HepG2 (cell line): Measurements from ENCODE around the gene EDEM1. TPM values are rescaled to one million over a fixed set of nuclear protein-coding genes. Genes with fewer than 3 reads are reported as not detected.

Experiments used
- ETV6 ChIP-seq: sonication (generic); formaldehyde crosslinking; conservative IDR thresholded peaks from 2 replicates; pipeline ENCODE4 v1.4.0; 2020; ENCODE audit warnings: missing genetic modification reagents
- FOXA1 ChIP-seq, 2 experiments: fragments of 450-650 bp in 1 of 2; sonication (generic) in 1 of 2; formaldehyde crosslinking in 1 of 2; IDR thresholded peaks; 2 replicates each; pipeline versions ENCODE4 v1.4.0 to v1.6.1; 2016 to 2020; ENCODE audit warnings: missing genetic modification reagents in 1 of 2
- HDAC2 ChIP-seq: sonication (generic); formaldehyde crosslinking; IDR thresholded peaks from 2 replicates; pipeline ENCODE4 v1.4.0; 2020; ENCODE audit warnings: missing genetic modification reagents
- HNF4G ChIP-seq, 2 experiments: sonication (generic) in 1 of 2; formaldehyde crosslinking in 1 of 2; IDR thresholded peaks; 2 replicates each; pipeline versions ENCODE4 v1.4.0 to v1.6.1; 2011 to 2020; ENCODE audit warnings: borderline replicate concordance in 2 of 2, low read depth in 2 of 2, mild to moderate bottlenecking in 2 of 2, low read length in 1 of 2, missing genetic modification reagents in 1 of 2, moderate library complexity in 1 of 2
- HNRNPLL ChIP-seq: fragments of 200-400 bp; formaldehyde crosslinking; IDR thresholded peaks from 2 replicates; pipeline ENCODE4 v1.6.1; 2017; ENCODE audit warnings: mild to moderate bottlenecking, low read depth, low read length; ENCODE audit not compliant: poor library complexity, severe bottlenecking
- KDM5B ChIP-seq: sonication (generic); formaldehyde crosslinking; IDR thresholded peaks from 2 replicates; pipeline ENCODE4 v1.4.0; 2020; ENCODE audit warnings: missing genetic modification reagents, mild to moderate bottlenecking, borderline replicate concordance
- NFATC3 ChIP-seq: sonication (generic); formaldehyde crosslinking; IDR thresholded peaks from 2 replicates; pipeline ENCODE4 v1.5.1; 2020; ENCODE audit warnings: mild to moderate bottlenecking, missing genetic modification reagents
- SOX6 ChIP-seq, 2 experiments: fragments of 450-650 bp in 1 of 2; sonication (generic) in 1 of 2; formaldehyde crosslinking in 1 of 2; IDR thresholded peaks; 2 replicates each; pipeline versions ENCODE4 v1.4.0 to v1.6.1; 2017 to 2020; ENCODE audit warnings: antibody characterized with exemption in 1 of 2, mild to moderate bottlenecking in 1 of 2, missing genetic modification reagents in 1 of 2
- SP140L ChIP-seq: sonication (generic); formaldehyde crosslinking; IDR thresholded peaks from 2 replicates; pipeline ENCODE4 v1.4.0; 2020; ENCODE audit warnings: missing genetic modification reagents, borderline replicate concordance
- TBX2 ChIP-seq: sonication (generic); formaldehyde crosslinking; IDR thresholded peaks from 2 replicates; pipeline ENCODE4 v1.5.0; 2020; ENCODE audit warnings: missing genetic modification reagents, mild to moderate bottlenecking, borderline replicate concordance
- TEAD3 ChIP-seq: optimal IDR thresholded peaks from 2 replicates; pipeline ENCODE3; 2016; ENCODE audit warnings: borderline replicate concordance
- THAP7 ChIP-seq: sonication (generic); formaldehyde crosslinking; IDR thresholded peaks from 2 replicates; pipeline ENCODE4 v1.8.1; 2023; ENCODE audit warnings: mild to moderate bottlenecking, missing genetic modification reagents
- ZC3H4 ChIP-seq: sonication (generic); formaldehyde crosslinking; IDR thresholded peaks from 2 replicates; pipeline ENCODE4 v1.4.0; 2020; ENCODE audit warnings: missing genetic modification reagents, borderline replicate concordance
- ZNF136 ChIP-seq: sonication (generic); formaldehyde crosslinking; IDR thresholded peaks from 2 replicates; pipeline ENCODE4 v1.8.1; 2022; ENCODE audit warnings: low read depth, mild to moderate bottlenecking, moderate library complexity, missing genetic modification reagents
- ZNF24 ChIP-seq: fragments of 450-650 bp; IDR thresholded peaks from 2 replicates; pipeline ENCODE4 v1.6.1; 2017; ENCODE audit warnings: antibody characterized with exemption, mild to moderate bottlenecking
- ZNF263 ChIP-seq: sonication (generic); formaldehyde crosslinking; IDR thresholded peaks from 2 replicates; pipeline ENCODE4 v1.4.0; 2020; ENCODE audit warnings: missing genetic modification reagents
- ZNF766 ChIP-seq: sonication (generic); formaldehyde crosslinking; IDR thresholded peaks from 2 replicates; pipeline ENCODE4 v1.5.0; 2020; ENCODE audit warnings: missing genetic modification reagents, borderline replicate concordance
- ZSCAN9 ChIP-seq: IDR thresholded peaks from 2 replicates; pipeline ENCODE4 v1.6.1; 2016; ENCODE audit warnings: borderline replicate concordance
- polyA plus RNA-seq, 8 experiments: library from polyadenylated mRNA; depleted of rRNA in 3 of 8; stranded (reverse) in 7 of 8; unstranded in 1 of 8; fragments of >200 nt; fragmentation: Illumina TruSeq in 4 of 8; extraction: Trizol in 4 of 8; gene quantifications; 2 replicates each; pipeline versions ENCODE4 v1.2.1 to v1.2.3, GENCODE V29; 2011 to 2016; ENCODE audit warnings: low read depth in 4 of 8, missing spikeins in 1 of 8, mixed read lengths in 1 of 8; ENCODE audit not compliant: insufficient read depth in 1 of 8
- total RNA-seq, 5 experiments: library from RNA; depleted of rRNA; stranded (reverse); fragments of >200 nt; fragmentation: Illumina TruSeq; extraction: Trizol; gene quantifications; 2 replicates each; pipeline ENCODE4 v1.2.3, GENCODE V29; 2016; ENCODE audit warnings: low read depth in 1 of 5
- TF ChIP-seq, protein P1 (sequence below): IDR thresholded peaks from 2 replicates; pipeline ENCODE4 v1.6.1; 2018; ENCODE audit warnings: missing genetic modification reagents, mild to moderate bottlenecking, missing compliant biosample characterization
- TF ChIP-seq, protein P2 (sequence below): sonication (generic); formaldehyde crosslinking; IDR thresholded peaks from 2 replicates; pipeline ENCODE4 v1.4.0; 2020; ENCODE audit warnings: missing genetic modification reagents
- TF ChIP-seq, protein P3 (sequence below): sonication (generic); formaldehyde crosslinking; IDR thresholded peaks from 2 replicates; pipeline ENCODE4 v1.4.0; 2020; ENCODE audit warnings: missing genetic modification reagents

Gene EDEM1
- total and polyA plus RNA-seq, 2 of the 13 experiments (the other 11 are each of a cell fraction or from before 2014, with no cell fraction given) = 13.8 to 25.8 TPM

GRCh38 chr3:5188419-5189221, 1.1 kb downstream of the EDEM1 start (continued):
- TF ChIP-seq HDAC2 (CRISPR knock-in tag) (peak; percentile 81), ZC3H4 (no peak), FOXA1 (IDR thresholded peaks at IDR 0.05) (no peak), FOXA1 (CRISPR knock-in tag; IDR thresholded peaks at IDR 0.05) (peak; percentile 86), ZNF24 (no peak), ZNF136 (0 out of 2 replicates have a peak, but pooled peaks have one; percentile 26), ZSCAN9 (CRISPR knock-in tag) (peak; percentile 72; the same call in 1 of the 2 replicates), SOX6 (IDR thresholded peaks at IDR 0.05) (no peak), SOX6 (CRISPR knock-in tag; IDR thresholded peaks at IDR 0.05) (peak; percentile 54), ETV6 (CRISPR knock-in tag) (no peak), SP140L (no peak), HNRNPLL (no peak), NFATC3 (CRISPR knock-in tag) (no peak), HNF4G (IDR thresholded peaks at IDR 0.05; ENCODE audit: borderline replicate concordance, low read depth, low read length) (peak; percentile 92), HNF4G (CRISPR knock-in tag; IDR thresholded peaks at IDR 0.05; ENCODE audit: borderline replicate concordance, low read depth) (peak; percentile 81), KDM5B (CRISPR knock-in tag) (no peak), ZNF766 (CRISPR knock-in tag) (no peak), TBX2 (CRISPR knock-in tag) (peak; percentile 22; the same call in 1 of the 2 replicates), TEAD3 (peak; percentile 89), THAP7 (no peak), ZNF263 (no peak)
- TF ChIP-seq, protein P1, sequence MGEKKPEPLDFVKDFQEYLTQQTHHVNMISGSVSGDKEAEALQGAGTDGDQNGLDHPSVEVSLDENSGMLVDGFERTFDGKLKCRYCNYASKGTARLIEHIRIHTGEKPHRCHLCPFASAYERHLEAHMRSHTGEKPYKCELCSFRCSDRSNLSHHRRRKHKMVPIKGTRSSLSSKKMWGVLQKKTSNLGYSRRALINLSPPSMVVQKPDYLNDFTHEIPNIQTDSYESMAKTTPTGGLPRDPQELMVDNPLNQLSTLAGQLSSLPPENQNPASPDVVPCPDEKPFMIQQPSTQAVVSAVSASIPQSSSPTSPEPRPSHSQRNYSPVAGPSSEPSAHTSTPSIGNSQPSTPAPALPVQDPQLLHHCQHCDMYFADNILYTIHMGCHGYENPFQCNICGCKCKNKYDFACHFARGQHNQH (CRISPR knock-in tag) = peak; percentile 74; the same call in 1 of the 2 replicates
- TF ChIP-seq, protein P2, sequence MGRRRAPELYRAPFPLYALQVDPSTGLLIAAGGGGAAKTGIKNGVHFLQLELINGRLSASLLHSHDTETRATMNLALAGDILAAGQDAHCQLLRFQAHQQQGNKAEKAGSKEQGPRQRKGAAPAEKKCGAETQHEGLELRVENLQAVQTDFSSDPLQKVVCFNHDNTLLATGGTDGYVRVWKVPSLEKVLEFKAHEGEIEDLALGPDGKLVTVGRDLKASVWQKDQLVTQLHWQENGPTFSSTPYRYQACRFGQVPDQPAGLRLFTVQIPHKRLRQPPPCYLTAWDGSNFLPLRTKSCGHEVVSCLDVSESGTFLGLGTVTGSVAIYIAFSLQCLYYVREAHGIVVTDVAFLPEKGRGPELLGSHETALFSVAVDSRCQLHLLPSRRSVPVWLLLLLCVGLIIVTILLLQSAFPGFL (CRISPR knock-in tag) = no peak
- TF ChIP-seq, protein P3, sequence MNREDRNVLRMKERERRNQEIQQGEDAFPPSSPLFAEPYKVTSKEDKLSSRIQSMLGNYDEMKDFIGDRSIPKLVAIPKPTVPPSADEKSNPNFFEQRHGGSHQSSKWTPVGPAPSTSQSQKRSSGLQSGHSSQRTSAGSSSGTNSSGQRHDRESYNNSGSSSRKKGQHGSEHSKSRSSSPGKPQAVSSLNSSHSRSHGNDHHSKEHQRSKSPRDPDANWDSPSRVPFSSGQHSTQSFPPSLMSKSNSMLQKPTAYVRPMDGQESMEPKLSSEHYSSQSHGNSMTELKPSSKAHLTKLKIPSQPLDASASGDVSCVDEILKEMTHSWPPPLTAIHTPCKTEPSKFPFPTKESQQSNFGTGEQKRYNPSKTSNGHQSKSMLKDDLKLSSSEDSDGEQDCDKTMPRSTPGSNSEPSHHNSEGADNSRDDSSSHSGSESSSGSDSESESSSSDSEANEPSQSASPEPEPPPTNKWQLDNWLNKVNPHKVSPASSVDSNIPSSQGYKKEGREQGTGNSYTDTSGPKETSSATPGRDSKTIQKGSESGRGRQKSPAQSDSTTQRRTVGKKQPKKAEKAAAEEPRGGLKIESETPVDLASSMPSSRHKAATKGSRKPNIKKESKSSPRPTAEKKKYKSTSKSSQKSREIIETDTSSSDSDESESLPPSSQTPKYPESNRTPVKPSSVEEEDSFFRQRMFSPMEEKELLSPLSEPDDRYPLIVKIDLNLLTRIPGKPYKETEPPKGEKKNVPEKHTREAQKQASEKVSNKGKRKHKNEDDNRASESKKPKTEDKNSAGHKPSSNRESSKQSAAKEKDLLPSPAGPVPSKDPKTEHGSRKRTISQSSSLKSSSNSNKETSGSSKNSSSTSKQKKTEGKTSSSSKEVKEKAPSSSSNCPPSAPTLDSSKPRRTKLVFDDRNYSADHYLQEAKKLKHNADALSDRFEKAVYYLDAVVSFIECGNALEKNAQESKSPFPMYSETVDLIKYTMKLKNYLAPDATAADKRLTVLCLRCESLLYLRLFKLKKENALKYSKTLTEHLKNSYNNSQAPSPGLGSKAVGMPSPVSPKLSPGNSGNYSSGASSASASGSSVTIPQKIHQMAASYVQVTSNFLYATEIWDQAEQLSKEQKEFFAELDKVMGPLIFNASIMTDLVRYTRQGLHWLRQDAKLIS (CRISPR knock-in tag) = no peak
